ENCODE data around the gene RBM47. TPM values are rescaled to one million over a fixed set of nuclear protein-coding genes. Genes with fewer than 3 reads are reported as not detected.
"Not testable (repeated sequence)": the region's sequence is repeated elsewhere in the genome, so short reads cannot be mapped to it uniquely, and the experiment has no call there.

RBM47 gene
- polyA plus RNA-seq, 3 donors, result 79.5 to 101 (median 92.8) TPM

DNA sequence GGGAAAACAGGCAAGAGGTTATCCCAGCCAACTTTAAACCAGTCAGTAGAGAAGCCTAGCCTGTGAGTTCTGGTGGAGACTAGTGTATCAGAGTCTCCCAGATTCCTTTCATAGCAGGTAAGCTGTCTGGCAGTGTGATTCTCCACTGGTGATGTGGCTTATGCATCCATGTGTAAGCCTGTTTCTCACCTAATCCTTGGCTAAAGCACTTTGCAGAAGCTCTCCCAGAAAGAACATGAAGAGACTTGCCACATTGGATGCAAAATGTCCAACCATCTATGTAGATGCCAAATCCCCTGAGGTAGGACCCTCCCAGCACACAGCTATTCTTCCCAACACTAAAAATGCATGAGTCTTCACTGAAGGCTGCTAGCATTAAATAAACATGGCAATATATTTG, 182.8 kb downstream of the RBM47 start:
- H3K27me3 Mint-ChIP-seq (ENCODE audit: low read depth in 3 of 3), result no peaks in the 10 kb centered on the region
- H3K4me2 ChIP-seq (replicated peaks; ENCODE audit: extremely low read depth, low read length, poor library complexity, severe bottlenecking), result no peak overlapping the region
- intact Hi-C loops (cut with micrococcal nuclease), result no loop called here

GRCh38 chr4:40446261-40446750, 183.4 kb downstream of the RBM47 start:
- Mint-ChIP-seq H3K27ac (peak overlapping the region in 1 of 7 donors; percentile 10), H3K4me1 (peaks cover 14% of the 10 kb centered on the region), H3K36me3 (peaks cover 42 to 71% of the 10 kb centered on the region in 2 donors)
- H3K4me3 ChIP-seq (replicated peaks in 1 of 3; ENCODE audit: low read depth in 2 of 3, low read length in 3 of 3); H3K9me3 ChIP-seq (replicated peaks in 1 of 2; ENCODE audit: control insufficient read depth in 1 of 2, insufficient read depth in 1 of 2, low read length in 2 of 2); H2AFZ ChIP-seq (ENCODE audit: insufficient read depth, low read depth, low read length, poor library complexity, severe bottlenecking); H3K4me1 ChIP-seq (ENCODE audit: control insufficient read depth in 1 of 2, insufficient read depth in 2 of 2, low read length in 2 of 2); H3K9me3 Mint-ChIP-seq; DNase-seq; H3K27me3 Mint-ChIP-seq (ENCODE audit: low read depth in 3 of 3); H3K4me3 Mint-ChIP-seq; H3K4me2 ChIP-seq (replicated peaks; ENCODE audit: extremely low read depth, low read length, poor library complexity, severe bottlenecking); intact Hi-C loops (cut with micrococcal nuclease); H3K27me3 ChIP-seq (ENCODE audit: control insufficient read depth in 2 of 2, insufficient read depth in 2 of 2, low read length in 2 of 2); H3K9ac ChIP-seq (ENCODE audit: insufficient read depth, low read length, poor library complexity, severe bottlenecking): not testable (repeated sequence)
- peaks cover 96% of the 10 kb centered on the region for H4K20me1 ChIP-seq (ENCODE audit: insufficient read depth, low read length)
- H3K36me3 ChIP-seq (replicated peaks in 1 of 2; ENCODE audit: control insufficient read depth in 1 of 2, insufficient read depth in 2 of 2, low read length in 2 of 2), result peaks cover 22 to 66% of the 10 kb centered on the region in 2 donors
- peak overlapping the region in 1 of 2 donors; percentile 7 for H3K27ac ChIP-seq (ENCODE audit: low read depth in 1 of 2, low read length in 2 of 2)
- WGBS (ENCODE audit: insufficient coverage), result no CpG with 5 or more reads among the region's 2 CpGs
- H3K79me2 ChIP-seq (ENCODE audit: insufficient read depth, low read length), result peaks cover 87% of the 10 kb centered on the region

More for the DNA sequence above, 182.8 kb downstream of the RBM47 start:
- H3K27me3 ChIP-seq (ENCODE audit: control insufficient read depth in 2 of 2, insufficient read depth in 2 of 2, low read length in 2 of 2), result no peaks in the 10 kb centered on the region
- Mint-ChIP-seq H3K4me3 (no peak overlapping the region), H3K27ac (no peak overlapping the region), H3K9me3 (no peaks in the 10 kb centered on the region), H3K4me1 (peaks cover 12% of the 10 kb centered on the region), H3K36me3 (peaks cover 45 to 74% of the 10 kb centered on the region in 2 donors)
- H4K20me1 ChIP-seq (ENCODE audit: insufficient read depth, low read length), result peaks cover 96% of the 10 kb centered on the region
- H3K36me3 ChIP-seq (replicated peaks in 1 of 2; ENCODE audit: control insufficient read depth in 1 of 2, insufficient read depth in 2 of 2, low read length in 2 of 2), result peaks cover 22 to 72% of the 10 kb centered on the region in 2 donors
- no peaks in the 10 kb centered on the region for H3K9me3 ChIP-seq (replicated peaks in 1 of 2; ENCODE audit: control insufficient read depth in 1 of 2, insufficient read depth in 1 of 2, low read length in 2 of 2)
- no peak overlapping the region for H2AFZ ChIP-seq (ENCODE audit: insufficient read depth, low read depth, low read length, poor library complexity, severe bottlenecking)
- no peak for DNase-seq
- peaks cover 85% of the 10 kb centered on the region for H3K79me2 ChIP-seq (ENCODE audit: insufficient read depth, low read length)
- H3K4me1 ChIP-seq (ENCODE audit: control insufficient read depth in 1 of 2, insufficient read depth in 2 of 2, low read length in 2 of 2), result peaks cover 0 to 3% of the 10 kb centered on the region in 2 donors
- H3K27ac ChIP-seq (ENCODE audit: low read depth in 1 of 2, low read length in 2 of 2), result peak overlapping the region in 1 of 2 donors; percentile 40
- TF ChIP-seq CTCF (IDR thresholded peaks at IDR 0.05), result no peak
- H3K4me3 ChIP-seq (replicated peaks in 1 of 3; ENCODE audit: low read depth in 2 of 3, low read length in 3 of 3), result no peak overlapping the region
- no peak overlapping the region for H3K9ac ChIP-seq (ENCODE audit: insufficient read depth, low read length, poor library complexity, severe bottlenecking)

All from CD14-positive monocyte (primary cell).